ENCODE data around the gene HMGXB4. TPM values are rescaled to one million over a fixed set of nuclear protein-coding genes. Genes with fewer than 3 reads are reported as not detected.

Gene HMGXB4
- total RNA-seq, 1 donor from 2014 or later: 21.4 TPM

- Mint-ChIP-seq H3K4me3 (ENCODE audit: unreplicated experiment) (no peak overlapping the region), H3K36me3 (ENCODE audit: low read depth, unreplicated experiment) (no peaks in the 10 kb centered on the region), H3K27ac (ENCODE audit: unreplicated experiment) (no peak overlapping the region), H3K4me1 (ENCODE audit: unreplicated experiment) (no peaks in the 10 kb centered on the region), H3K9me3 (ENCODE audit: unreplicated experiment) (no peaks in the 10 kb centered on the region), H3K27me3 (ENCODE audit: unreplicated experiment) (peaks cover 3% of the 10 kb centered on the region)
- no peak for DNase-seq (ENCODE audit: low spot score)
- TF ChIP-seq CTCF (IDR thresholded peaks at IDR 0.05; ENCODE audit: unreplicated experiment): no peak
Observed at GRCh38 chr22:35212996-35213395, 44.3 kb upstream of the HMGXB4 start.

GRCh38 chr22:35214968-35215367 lies 42.3 kb upstream of the HMGXB4 start:
- DNase-seq (ENCODE audit: low spot score): no peak
- Mint-ChIP-seq H3K4me1 (ENCODE audit: unreplicated experiment) (no peaks in the 10 kb centered on the region), H3K9me3 (ENCODE audit: unreplicated experiment) (no peaks in the 10 kb centered on the region), H3K27ac (ENCODE audit: unreplicated experiment) (no peak overlapping the region), H3K27me3 (ENCODE audit: unreplicated experiment) (peaks cover 1% of the 10 kb centered on the region), H3K36me3 (ENCODE audit: low read depth, unreplicated experiment) (no peaks in the 10 kb centered on the region), H3K4me3 (ENCODE audit: unreplicated experiment) (no peak overlapping the region)
- no peak for TF ChIP-seq CTCF (IDR thresholded peaks at IDR 0.05; ENCODE audit: unreplicated experiment)

- Mint-ChIP-seq H3K4me3 (ENCODE audit: unreplicated experiment) (no peak overlapping the region), H3K27me3 (ENCODE audit: unreplicated experiment) (peaks cover 1% of the 10 kb centered on the region), H3K4me1 (ENCODE audit: unreplicated experiment) (no peaks in the 10 kb centered on the region), H3K27ac (ENCODE audit: unreplicated experiment) (no peak overlapping the region), H3K9me3 (ENCODE audit: unreplicated experiment) (no peaks in the 10 kb centered on the region), H3K36me3 (ENCODE audit: low read depth, unreplicated experiment) (no peaks in the 10 kb centered on the region)
- no peak for TF ChIP-seq CTCF (IDR thresholded peaks at IDR 0.05; ENCODE audit: unreplicated experiment)
- no peak for DNase-seq (ENCODE audit: low spot score)
Observed at GRCh38 chr22:35215993-35216392, 41.3 kb upstream of the HMGXB4 start.

GRCh38 chr22:35217527-35217926 lies 39.8 kb upstream of the HMGXB4 start:
- H3K4me3 Mint-ChIP-seq (ENCODE audit: unreplicated experiment): no peak overlapping the region
- no peak overlapping the region for H3K27ac Mint-ChIP-seq (ENCODE audit: unreplicated experiment)
- no peak for TF ChIP-seq CTCF (IDR thresholded peaks at IDR 0.05; ENCODE audit: unreplicated experiment)
- H3K4me1 Mint-ChIP-seq (ENCODE audit: unreplicated experiment): no peaks in the 10 kb centered on the region
- no peaks in the 10 kb centered on the region for H3K27me3 Mint-ChIP-seq (ENCODE audit: unreplicated experiment)
- H3K36me3 Mint-ChIP-seq (ENCODE audit: low read depth, unreplicated experiment): no peaks in the 10 kb centered on the region
- H3K9me3 Mint-ChIP-seq (ENCODE audit: unreplicated experiment): no peaks in the 10 kb centered on the region
- DNase-seq (ENCODE audit: low spot score): no peak

GRCh38 chr22:35218079-35218478 lies 39.2 kb upstream of the HMGXB4 start:
- Mint-ChIP-seq H3K9me3 (ENCODE audit: unreplicated experiment) (no peaks in the 10 kb centered on the region), H3K27ac (ENCODE audit: unreplicated experiment) (no peak overlapping the region), H3K4me3 (ENCODE audit: unreplicated experiment) (no peak overlapping the region), H3K36me3 (ENCODE audit: low read depth, unreplicated experiment) (no peaks in the 10 kb centered on the region), H3K4me1 (ENCODE audit: unreplicated experiment) (no peaks in the 10 kb centered on the region), H3K27me3 (ENCODE audit: unreplicated experiment) (no peaks in the 10 kb centered on the region)
- DNase-seq (ENCODE audit: low spot score): no peak
- TF ChIP-seq CTCF (IDR thresholded peaks at IDR 0.05; ENCODE audit: unreplicated experiment): no peak
